Aorta (tissue), 5 donors: ENCODE data around the gene GDF2. TPM values are rescaled to one million over a fixed set of nuclear protein-coding genes. Genes with fewer than 3 reads are reported as not detected.
A peak's percentile ranks its signal among the peaks of the same experiment; 100 is the strongest.

Source experiments
- ATAC-seq: fragments of 200-7000 bp; cut with Tn5 transposase; one replicate; pipeline ENCODE4 v1.9.1; 2022; ENCODE audit warnings: moderate library complexity; ENCODE audit not compliant: low FRiP score
- DNase-seq, 2 donors: peaks; one replicate each; pipeline ENCODE4 v3.0.0-alpha.2; 2020
- H3K27ac ChIP-seq, 2 donors: one replicate each; pipeline ENCODE4 v1.5.1; 2013; ENCODE audit warnings: low read length in 2 of 2, mild to moderate bottlenecking in 2 of 2, moderate library complexity in 2 of 2, control low read depth in 1 of 2, inconsistent platforms in 1 of 2, low read depth in 1 of 2
- H3K27me3 ChIP-seq, 2 donors: one replicate each; pipeline ENCODE4 v1.6.1; 2013; ENCODE audit warnings: control low read depth in 1 of 2, low read length in 1 of 2, mild to moderate bottlenecking in 1 of 2, moderate library complexity in 1 of 2; ENCODE audit not compliant: insufficient read depth in 2 of 2, control insufficient read depth in 1 of 2
- H3K36me3 ChIP-seq, 2 donors: one replicate each; pipeline ENCODE4 v1.6.1; 2013; ENCODE audit warnings: control low read depth in 1 of 2, low read length in 1 of 2, mild to moderate bottlenecking in 1 of 2; ENCODE audit not compliant: insufficient read depth in 2 of 2, control insufficient read depth in 1 of 2
- H3K4me1 ChIP-seq, 2 donors: one replicate each; pipeline ENCODE4 v1.6.1; 2013; ENCODE audit warnings: low read length in 2 of 2, control low read depth in 1 of 2, mild to moderate bottlenecking in 1 of 2, moderate library complexity in 1 of 2; ENCODE audit not compliant: insufficient read depth in 2 of 2, control insufficient read depth in 1 of 2
- H3K4me3 ChIP-seq, 2 donors: one replicate each; pipeline ENCODE4 v1.5.1; 2013; ENCODE audit warnings: low read length in 2 of 2, control low read depth in 1 of 2, mild to moderate bottlenecking in 1 of 2
- H3K9me3 ChIP-seq: one replicate; pipeline ENCODE4 v1.6.1; 2013; ENCODE audit warnings: mild to moderate bottlenecking, low read length; ENCODE audit not compliant: control insufficient read depth
- WGBS, 2 donors: extraction: QIAGEN DNeasy Blood & Tissue Kit; methylation state at CpG; one replicate each; pipeline ENCODE4 v1.1.7; 2013; 5-methylcytosine and 5-hydroxymethylcytosine counted together
- intact Hi-C, 2 donors: fragments of 100-400 bp; cut with DNase I; formaldehyde crosslinking; loops; one replicate each; pipeline versions ENCODE4 v1.14.2 to v1.15.0; 2022
- polyA plus RNA-seq, 2 donors: library from polyadenylated mRNA; stranded (reverse); fragments of 200-250 nt; gene quantifications; one replicate each; pipeline ENCODE4 v1.2.3, GENCODE V29; 2013
- total RNA-seq, 2 donors: library from RNA; stranded (reverse); fragmentation: NEBNext Ultra II Directional; extraction: Animal tissue kit (Norgen Biotek cat#: 25700); gene quantifications; one replicate each; pipeline ENCODE4 v1.2.1, GENCODE V29; 2021
- donor health status: healthy with polysubstance abuse.
- donor health status: Bipolar disorder and iron deficiency.
- donor health status: DM: no; HTN: no; CAD: no.
- donor health status: DM: no; HTN: no; CAD: no.
- donor health status: DM: yes; HTN: yes; CAD: no.

The GDF2 gene
- total and polyA plus RNA-seq, 4 donors, result not detected

GRCh38 chr10:47306387-47307210 lies 15.7 kb upstream of the GDF2 start:
- Histone ChIP-seq H3K27ac (no peak overlapping the region), H3K27me3 (no peaks in the 10 kb centered on the region), H3K4me1 (no peaks in the 10 kb centered on the region), H3K9me3 (no peaks in the 10 kb centered on the region), H3K36me3 (no peaks in the 10 kb centered on the region), H3K4me3 (no peak overlapping the region)
- ATAC-seq (no peak), DNase-seq (no peak)
- 90 to 92% methylated on average over 10 of the region's 10 CpGs for WGBS, 2 donors
- intact Hi-C loops, result loop anchor here in 1 of 2 donors (10.0 kb wide), 1 partner anchor 142 kb away; no protein-coding TSS in a partner anchor

- H3K4me3 ChIP-seq, result no peak overlapping the region
- H3K36me3 ChIP-seq, result no peaks in the 10 kb centered on the region
- H3K27me3 ChIP-seq, result no peaks in the 10 kb centered on the region
- no peaks in the 10 kb centered on the region for H3K9me3 ChIP-seq
- DNase-seq (no peak), ATAC-seq (no peak)
- intact Hi-C loops, result loop anchor here in 1 of 2 donors (10.0 kb wide), 1 partner anchor 143 kb away; no protein-coding TSS in a partner anchor
- H3K4me1 ChIP-seq, result no peaks in the 10 kb centered on the region
- WGBS, 2 donors, result 92 to 94% methylated on average over 3 of the region's 3 CpGs
- no peak overlapping the region for H3K27ac ChIP-seq
Observed at GRCh38 chr10:47307381-47307780, 14.9 kb upstream of the GDF2 start.

DNA sequence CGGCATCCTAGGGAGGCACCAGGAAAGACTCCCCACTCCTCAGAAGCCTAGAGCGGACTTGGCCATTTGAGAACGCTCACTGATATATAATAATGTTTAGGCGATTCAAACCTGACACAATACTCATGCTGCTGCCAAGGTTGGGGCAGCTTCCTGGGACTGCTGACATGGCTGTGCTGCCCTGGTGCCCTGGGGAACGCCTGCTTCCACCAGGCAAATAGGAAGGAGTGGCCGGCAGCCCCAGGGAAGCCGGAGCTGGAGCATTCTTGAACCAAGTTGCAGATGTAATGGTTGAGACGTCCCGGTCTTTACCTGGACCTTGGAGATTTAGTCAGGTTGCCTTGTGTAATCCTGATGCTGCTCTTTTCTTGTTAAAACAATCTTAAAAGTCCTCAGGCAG lies 13.5 kb upstream of the GDF2 start:
- ATAC-seq (no peak), DNase-seq (no peak)
- Histone ChIP-seq H3K27ac (no peak overlapping the region), H3K9me3 (no peaks in the 10 kb centered on the region), H3K4me1 (no peaks in the 10 kb centered on the region), H3K4me3 (no peak overlapping the region), H3K27me3 (no peaks in the 10 kb centered on the region), H3K36me3 (no peaks in the 10 kb centered on the region)
- 72 to 82% methylated on average over 9 of the region's 9 CpGs for WGBS, 2 donors
- intact Hi-C loops, result loop anchor here in 1 of 2 donors (10.0 kb wide), 1 partner anchor 144 kb away; no protein-coding TSS in a partner anchor

DNA sequence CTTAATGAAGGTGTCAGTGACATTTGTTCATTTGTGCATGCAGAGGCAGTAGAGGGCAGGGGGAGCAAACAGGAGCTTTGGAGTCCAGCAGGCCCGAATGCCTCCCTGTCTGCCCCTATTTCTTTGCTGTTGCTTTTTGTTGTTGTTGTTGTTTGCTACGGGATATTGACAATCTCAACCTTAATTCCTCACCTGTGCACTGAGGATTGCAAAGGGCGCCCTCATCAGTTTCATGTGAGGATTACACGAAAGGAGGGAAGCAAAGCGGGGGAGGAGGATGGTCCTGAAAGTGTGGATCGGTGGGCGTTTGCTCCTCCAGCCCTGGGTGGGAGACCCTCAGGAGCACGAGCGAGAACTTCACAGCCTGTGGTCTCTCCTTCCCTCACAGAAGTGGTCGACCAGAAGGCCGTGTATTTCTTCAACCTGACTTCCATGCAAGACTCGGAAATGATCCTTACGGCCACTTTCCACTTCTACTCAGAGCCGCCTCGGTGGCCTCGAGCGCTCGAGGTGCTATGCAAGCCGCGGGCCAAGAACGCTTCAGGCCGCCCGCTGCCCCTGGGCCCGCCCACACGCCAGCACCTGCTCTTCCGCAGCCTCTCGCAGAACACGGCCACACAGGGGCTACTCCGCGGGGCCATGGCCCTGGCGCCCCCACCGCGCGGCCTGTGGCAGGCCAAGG lies 12.7 kb upstream of the GDF2 start:
- no peak for DNase-seq
- H3K36me3 ChIP-seq, result no peaks in the 10 kb centered on the region
- 90% methylated on average over 34 of the region's 34 CpGs for WGBS, 2 donors
- H3K9me3 ChIP-seq, result no peaks in the 10 kb centered on the region
- no peak for ATAC-seq
- intact Hi-C loops, result loop anchor here (5.0 to 10.0 kb wide), 2 partner anchors 145 to 282 kb away; no protein-coding TSS in a partner anchor
- no peaks in the 10 kb centered on the region for H3K27me3 ChIP-seq
- no peaks in the 10 kb centered on the region for H3K4me1 ChIP-seq
- no peak overlapping the region for H3K27ac ChIP-seq
- H3K4me3 ChIP-seq, result no peak overlapping the region

DNA sequence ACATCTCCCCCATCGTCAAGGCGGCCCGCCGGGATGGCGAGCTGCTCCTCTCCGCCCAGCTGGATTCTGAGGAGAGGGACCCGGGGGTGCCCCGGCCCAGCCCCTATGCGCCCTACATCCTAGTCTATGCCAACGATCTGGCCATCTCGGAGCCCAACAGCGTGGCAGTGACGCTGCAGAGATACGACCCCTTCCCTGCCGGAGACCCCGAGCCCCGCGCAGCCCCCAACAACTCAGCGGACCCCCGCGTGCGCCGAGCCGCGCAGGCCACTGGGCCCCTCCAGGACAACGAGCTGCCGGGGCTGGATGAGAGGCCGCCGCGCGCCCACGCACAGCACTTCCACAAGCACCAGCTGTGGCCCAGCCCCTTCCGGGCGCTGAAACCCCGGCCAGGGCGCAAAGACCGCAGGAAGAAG lies 12.2 kb upstream of the GDF2 start:
- no peak for DNase-seq
- Histone ChIP-seq H3K9me3 (no peaks in the 10 kb centered on the region), H3K27me3 (no peaks in the 10 kb centered on the region), H3K4me3 (no peak overlapping the region), H3K36me3 (no peaks in the 10 kb centered on the region), H3K4me1 (no peaks in the 10 kb centered on the region), H3K27ac (no peak overlapping the region)
- ATAC-seq, result no peak
- 96 to 97% methylated on average over 37 of the region's 37 CpGs for WGBS, 2 donors
- intact Hi-C loops, result loop anchor here in 1 of 2 donors (5.0 kb wide), 1 partner anchor 283 kb away; no protein-coding TSS in a partner anchor

DNA sequence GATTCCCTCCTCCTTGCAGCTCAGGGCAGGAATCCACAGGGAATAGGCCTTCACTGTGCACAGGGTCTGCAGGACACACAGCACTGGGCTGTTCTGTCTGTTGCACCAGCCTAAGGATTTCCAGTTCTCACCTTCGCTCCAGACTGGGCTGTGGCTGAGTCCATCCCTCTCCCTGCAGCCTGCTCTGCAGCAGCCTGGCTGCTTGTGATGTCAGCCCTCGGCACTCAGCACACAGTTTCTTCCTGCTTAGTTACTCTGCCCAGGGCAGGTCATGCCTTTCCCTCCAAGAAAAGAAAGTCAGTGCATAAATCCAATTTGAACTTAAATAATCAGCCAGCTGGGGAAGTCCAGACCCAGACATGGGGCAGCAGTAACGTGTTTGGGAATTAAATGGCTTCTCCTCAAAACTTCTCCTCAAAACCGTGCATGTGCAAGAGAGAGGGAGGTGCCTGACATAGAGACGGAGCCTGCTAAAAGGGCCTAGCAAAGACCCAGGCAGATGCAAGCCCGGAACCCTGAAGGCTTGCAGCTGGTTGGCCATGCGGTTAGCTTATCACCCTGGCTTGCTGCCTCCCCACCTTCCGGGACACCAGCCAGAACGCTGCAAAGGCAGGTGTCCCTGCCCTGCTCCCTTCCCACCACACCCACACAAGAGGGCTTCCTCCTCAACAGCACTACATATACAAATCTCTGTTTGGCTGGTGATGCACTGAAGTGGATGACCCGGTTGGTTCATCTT lies 10.9 kb upstream of the GDF2 start:
- no peak for ATAC-seq
- Histone ChIP-seq H3K4me3 (no peak overlapping the region), H3K27me3 (no peaks in the 10 kb centered on the region), H3K4me1 (no peaks in the 10 kb centered on the region), H3K36me3 (no peaks in the 10 kb centered on the region), H3K27ac (no peak overlapping the region), H3K9me3 (no peaks in the 10 kb centered on the region)
- DNase-seq, result no peak
- 34 to 35% methylated on average over 10 of the region's 10 CpGs for WGBS, 2 donors
- intact Hi-C loops, result loop anchor here in 1 of 2 donors (5.0 kb wide), 1 partner anchor 284 kb away; no protein-coding TSS in a partner anchor

DNA sequence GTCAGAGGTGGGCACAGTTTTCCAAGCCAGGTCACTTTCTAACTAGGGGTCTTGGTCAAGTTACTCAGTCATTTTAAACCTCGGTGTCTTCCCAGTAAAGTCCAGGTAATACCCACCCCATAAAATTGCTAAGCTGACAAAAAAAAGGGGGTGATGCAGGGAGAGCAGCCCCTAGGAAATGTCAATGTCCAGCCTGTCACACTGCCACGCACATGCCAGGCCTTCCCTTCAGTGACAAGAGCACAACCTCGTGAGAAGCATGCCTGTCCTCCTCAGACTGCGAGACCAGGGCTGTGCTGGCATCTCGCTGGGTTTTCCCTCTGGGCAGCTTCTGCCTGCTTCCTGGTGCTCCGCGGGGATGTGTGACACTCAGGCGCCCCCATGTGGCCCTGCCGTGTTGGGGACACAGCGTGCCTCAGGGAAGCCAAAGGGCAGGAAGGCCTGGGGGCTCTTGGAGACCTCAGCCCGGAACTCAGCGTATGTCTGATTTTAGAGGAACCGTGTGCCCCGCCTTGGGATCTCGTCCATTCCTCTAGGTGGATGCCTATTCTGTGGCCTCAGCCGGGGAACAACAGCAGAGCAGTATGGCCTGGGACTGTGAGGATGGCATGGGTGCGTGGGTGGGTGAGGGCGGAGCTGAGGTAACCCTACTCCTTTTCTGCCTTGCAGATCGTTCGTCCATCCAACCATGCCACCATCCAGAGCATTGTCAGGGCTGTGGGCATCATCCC lies 10.2 kb upstream of the GDF2 start:
- Histone ChIP-seq H3K27me3 (no peaks in the 10 kb centered on the region), H3K27ac (no peak overlapping the region), H3K4me3 (no peak overlapping the region), H3K9me3 (no peaks in the 10 kb centered on the region), H3K4me1 (no peaks in the 10 kb centered on the region), H3K36me3 (no peaks in the 10 kb centered on the region)
- intact Hi-C loops, result loop anchor here (1.0 to 5.0 kb wide), 4 partner anchors 265 to 289 kb away; no protein-coding TSS in a partner anchor
- DNase-seq (peak; percentile 90 to 95), ATAC-seq (peak; percentile 92)
- 26 to 30% methylated on average over 20 of the region's 20 CpGs for WGBS, 2 donors

DNA sequence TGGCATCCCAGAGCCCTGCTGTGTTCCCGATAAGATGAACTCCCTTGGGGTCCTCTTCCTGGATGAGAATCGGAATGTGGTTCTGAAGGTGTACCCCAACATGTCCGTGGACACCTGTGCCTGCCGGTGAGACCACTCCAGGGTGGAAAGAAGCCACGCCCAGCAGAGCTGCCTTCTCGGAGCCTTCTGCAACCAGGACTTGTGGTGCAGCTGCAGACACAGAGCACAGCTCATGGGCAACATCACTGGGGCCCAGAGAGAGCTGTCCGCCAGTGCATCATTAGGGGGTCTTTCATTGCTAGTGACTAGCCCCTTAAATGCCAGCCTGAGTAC lies 9.6 kb upstream of the GDF2 start:
- intact Hi-C loops, result loop anchor here (1.0 to 5.0 kb wide), 4 partner anchors 265 to 290 kb away; no protein-coding TSS in a partner anchor
- Histone ChIP-seq H3K27me3 (no peaks in the 10 kb centered on the region), H3K4me1 (no peaks in the 10 kb centered on the region), H3K4me3 (no peak overlapping the region), H3K9me3 (no peaks in the 10 kb centered on the region), H3K27ac (no peak overlapping the region), H3K36me3 (no peaks in the 10 kb centered on the region)
- no peak for DNase-seq
- no peak for ATAC-seq
- WGBS, 2 donors, result 84 to 87% methylated on average over 7 of the region's 7 CpGs
